Measurements from ENCODE around the gene SMR3A. TPM values are rescaled to one million over a fixed set of nuclear protein-coding genes. Genes with fewer than 3 reads are reported as not detected.

The SMR3A gene
- total and polyA plus RNA-seq, 9 donors: not detected

GRCh38 chr4:70365479-70365878 is 4.9 kb downstream of the SMR3A start:
- DNase-seq: peak; percentile 25
- 60% methylated on average over 1 of the region's 2 CpGs for WGBS (ENCODE audit: insufficient coverage)
- H3K9me3 ChIP-seq (replicated peaks; ENCODE audit: control insufficient read depth, low read depth, low read length): no peaks in the 10 kb centered on the region
- H3K4me3 ChIP-seq (ENCODE audit: low read length): no peak overlapping the region
- no peaks in the 10 kb centered on the region for H3K27me3 ChIP-seq (ENCODE audit: control insufficient read depth, insufficient read depth, low read length)
- H3K4me1 ChIP-seq (ENCODE audit: control insufficient read depth, insufficient read depth, low read length): no peaks in the 10 kb centered on the region
- no peak overlapping the region for H3K27ac ChIP-seq (ENCODE audit: low read length)
- H3K36me3 ChIP-seq (ENCODE audit: control insufficient read depth, insufficient read depth, low read length): no peaks in the 10 kb centered on the region

GRCh38 chr4:70367813-70368212 is 7.3 kb downstream of the SMR3A start:
- Histone ChIP-seq H3K36me3 (ENCODE audit: control insufficient read depth, insufficient read depth, low read length) (no peaks in the 10 kb centered on the region), H3K4me3 (ENCODE audit: low read length) (no peak overlapping the region), H3K27ac (ENCODE audit: low read length) (no peak overlapping the region), H3K4me1 (ENCODE audit: control insufficient read depth, insufficient read depth, low read length) (no peaks in the 10 kb centered on the region), H3K9me3 (replicated peaks; ENCODE audit: control insufficient read depth, low read depth, low read length) (no peaks in the 10 kb centered on the region), H3K27me3 (ENCODE audit: control insufficient read depth, insufficient read depth, low read length) (no peaks in the 10 kb centered on the region)
- WGBS (ENCODE audit: insufficient coverage): no CpG with 5 or more reads among the region's 1 CpG
- no peak for DNase-seq

- H3K4me1 ChIP-seq (ENCODE audit: control insufficient read depth, insufficient read depth, low read length): no peaks in the 10 kb centered on the region
- WGBS (ENCODE audit: insufficient coverage): no CpG with 5 or more reads among the region's 4 CpGs
Observed at GRCh38 chr4:70371987-70372386, 11.4 kb downstream of the SMR3A start.

GRCh38 chr4:70372760-70373159 is 12.2 kb downstream of the SMR3A start:
- Histone ChIP-seq H3K9me3 (replicated peaks; ENCODE audit: control insufficient read depth, low read depth, low read length) (no peaks in the 10 kb centered on the region), H3K36me3 (ENCODE audit: control insufficient read depth, insufficient read depth, low read length) (no peaks in the 10 kb centered on the region), H3K27me3 (ENCODE audit: control insufficient read depth, insufficient read depth, low read length) (no peaks in the 10 kb centered on the region), H3K4me1 (ENCODE audit: control insufficient read depth, insufficient read depth, low read length) (no peaks in the 10 kb centered on the region), H3K4me3 (ENCODE audit: low read length) (no peak overlapping the region), H3K27ac (ENCODE audit: low read length) (no peak overlapping the region)
- no CpG with 5 or more reads among the region's 3 CpGs for WGBS (ENCODE audit: insufficient coverage)
- no peak for DNase-seq

More at GRCh38 chr4:70371987-70372386, 11.4 kb downstream of the SMR3A start:
- Histone ChIP-seq H3K9me3 (replicated peaks; ENCODE audit: control insufficient read depth, low read depth, low read length) (no peaks in the 10 kb centered on the region), H3K27me3 (ENCODE audit: control insufficient read depth, insufficient read depth, low read length) (no peaks in the 10 kb centered on the region), H3K27ac (ENCODE audit: low read length) (no peak overlapping the region), H3K36me3 (ENCODE audit: control insufficient read depth, insufficient read depth, low read length) (no peaks in the 10 kb centered on the region), H3K4me3 (ENCODE audit: low read length) (no peak overlapping the region)
- no peak for DNase-seq

GRCh38 chr4:70380578-70380977 is 20.0 kb downstream of the SMR3A start:
- H3K9me3 ChIP-seq (replicated peaks; ENCODE audit: control insufficient read depth, low read depth, low read length): no peaks in the 10 kb centered on the region
- DNase-seq: no peak
- no peaks in the 10 kb centered on the region for H3K27me3 ChIP-seq (ENCODE audit: control insufficient read depth, insufficient read depth, low read length)
- no peak overlapping the region for H3K27ac ChIP-seq (ENCODE audit: low read length)
- no peaks in the 10 kb centered on the region for H3K4me1 ChIP-seq (ENCODE audit: control insufficient read depth, insufficient read depth, low read length)
- no peak overlapping the region for H3K4me3 ChIP-seq (ENCODE audit: low read length)
- no peaks in the 10 kb centered on the region for H3K36me3 ChIP-seq (ENCODE audit: control insufficient read depth, insufficient read depth, low read length)
- no CpG with 5 or more reads among the region's 3 CpGs for WGBS (ENCODE audit: insufficient coverage)

GRCh38 chr4:70382691-70383181 is 22.2 kb downstream of the SMR3A start, which contains the start of gene SMR3B:
SMR3B (plus strand) TSS chr4:70383131; CDS start chr4:70384511, 1,380 bp downstream.
- Histone ChIP-seq H3K36me3 (ENCODE audit: control insufficient read depth, insufficient read depth, low read length) (no peaks in the 10 kb centered on the region), H3K27ac (ENCODE audit: low read length) (no peak within 1 kb of the TSS), H3K4me3 (ENCODE audit: low read length) (no peak within 1 kb of the TSS), H3K27me3 (ENCODE audit: control insufficient read depth, insufficient read depth, low read length) (no peaks in the 10 kb centered on the region), H3K4me1 (ENCODE audit: control insufficient read depth, insufficient read depth, low read length) (no peaks in the 10 kb centered on the region), H3K9me3 (replicated peaks; ENCODE audit: control insufficient read depth, low read depth, low read length) (no peaks in the 10 kb centered on the region)
- 60% methylated on average over 1 of the region's 5 CpGs for WGBS (ENCODE audit: insufficient coverage)
- DNase-seq: no peak

- Histone ChIP-seq H3K9me3 (replicated peaks; ENCODE audit: control insufficient read depth, low read depth, low read length) (no peaks in the 10 kb centered on the region), H3K36me3 (ENCODE audit: control insufficient read depth, insufficient read depth, low read length) (no peaks in the 10 kb centered on the region), H3K4me3 (ENCODE audit: low read length) (no peak overlapping the region), H3K27ac (ENCODE audit: low read length) (no peak overlapping the region), H3K27me3 (ENCODE audit: control insufficient read depth, insufficient read depth, low read length) (no peaks in the 10 kb centered on the region), H3K4me1 (ENCODE audit: control insufficient read depth, insufficient read depth, low read length) (no peaks in the 10 kb centered on the region)
- no CpG with 5 or more reads among the region's 2 CpGs for WGBS (ENCODE audit: insufficient coverage)
- DNase-seq: no peak
Observed at GRCh38 chr4:70392057-70392776, 31.7 kb downstream of the SMR3A start.

- H3K27ac ChIP-seq (ENCODE audit: low read length): no peak within 1 kb of the TSS
- H3K36me3 ChIP-seq (ENCODE audit: control insufficient read depth, insufficient read depth, low read length): no peaks in the 10 kb centered on the region
- H3K4me1 ChIP-seq (ENCODE audit: control insufficient read depth, insufficient read depth, low read length): no peaks in the 10 kb centered on the region
Observed at GRCh38 chr4:70397580-70397979, 37.0 kb downstream of the SMR3A start, which contains the start of gene OPRPN. OPRPN (plus strand) TSS chr4:70397940; CDS start chr4:70399286, 1,346 bp downstream.

GRCh38 chr4:70399319-70399718 is 38.8 kb downstream of the SMR3A start:
- H3K36me3 ChIP-seq (ENCODE audit: control insufficient read depth, insufficient read depth, low read length): no peaks in the 10 kb centered on the region
- DNase-seq: no peak
- H3K4me1 ChIP-seq (ENCODE audit: control insufficient read depth, insufficient read depth, low read length): no peaks in the 10 kb centered on the region
- H3K27ac ChIP-seq (ENCODE audit: low read length): no peak overlapping the region
- WGBS (ENCODE audit: insufficient coverage): no CpG with 5 or more reads among the region's 1 CpG
- H3K9me3 ChIP-seq (replicated peaks; ENCODE audit: control insufficient read depth, low read depth, low read length): no peaks in the 10 kb centered on the region
- no peaks in the 10 kb centered on the region for H3K27me3 ChIP-seq (ENCODE audit: control insufficient read depth, insufficient read depth, low read length)
- H3K4me3 ChIP-seq (ENCODE audit: low read length): no peak overlapping the region

More at GRCh38 chr4:70397580-70397979, 37.0 kb downstream of the SMR3A start, which contains the start of gene OPRPN:
- Histone ChIP-seq H3K4me3 (ENCODE audit: low read length) (no peak within 1 kb of the TSS), H3K9me3 (replicated peaks; ENCODE audit: control insufficient read depth, low read depth, low read length) (no peaks in the 10 kb centered on the region), H3K27me3 (ENCODE audit: control insufficient read depth, insufficient read depth, low read length) (no peaks in the 10 kb centered on the region)
- no peak for DNase-seq

GRCh38 chr4:70402762-70403161 is 42.2 kb downstream of the SMR3A start:
- Histone ChIP-seq H3K27ac (ENCODE audit: low read length) (no peak overlapping the region), H3K4me1 (ENCODE audit: control insufficient read depth, insufficient read depth, low read length) (no peaks in the 10 kb centered on the region), H3K9me3 (replicated peaks; ENCODE audit: control insufficient read depth, low read depth, low read length) (no peaks in the 10 kb centered on the region), H3K4me3 (ENCODE audit: low read length) (no peak overlapping the region), H3K36me3 (ENCODE audit: control insufficient read depth, insufficient read depth, low read length) (no peaks in the 10 kb centered on the region), H3K27me3 (ENCODE audit: control insufficient read depth, insufficient read depth, low read length) (no peaks in the 10 kb centered on the region)
- WGBS (ENCODE audit: insufficient coverage): no CpG with 5 or more reads among the region's 1 CpG
- no peak for DNase-seq

All from muscle of leg (tissue), 11 donors.